NCI-H1694 treated with DMSO at 0.1 percent for 48 hours (cell line): Measurements from ENCODE around the gene PGPEP1.
"Not testable (repeated sequence)": the region's sequence is repeated elsewhere in the genome, so short reads cannot be mapped to it uniquely, and the experiment has no call there.

Experiments
- DNase-seq: peaks from one replicate; lab custom pipeline; 2025; lab: John Stamatoyannopoulos, UW

Gene PGPEP1

DNA sequence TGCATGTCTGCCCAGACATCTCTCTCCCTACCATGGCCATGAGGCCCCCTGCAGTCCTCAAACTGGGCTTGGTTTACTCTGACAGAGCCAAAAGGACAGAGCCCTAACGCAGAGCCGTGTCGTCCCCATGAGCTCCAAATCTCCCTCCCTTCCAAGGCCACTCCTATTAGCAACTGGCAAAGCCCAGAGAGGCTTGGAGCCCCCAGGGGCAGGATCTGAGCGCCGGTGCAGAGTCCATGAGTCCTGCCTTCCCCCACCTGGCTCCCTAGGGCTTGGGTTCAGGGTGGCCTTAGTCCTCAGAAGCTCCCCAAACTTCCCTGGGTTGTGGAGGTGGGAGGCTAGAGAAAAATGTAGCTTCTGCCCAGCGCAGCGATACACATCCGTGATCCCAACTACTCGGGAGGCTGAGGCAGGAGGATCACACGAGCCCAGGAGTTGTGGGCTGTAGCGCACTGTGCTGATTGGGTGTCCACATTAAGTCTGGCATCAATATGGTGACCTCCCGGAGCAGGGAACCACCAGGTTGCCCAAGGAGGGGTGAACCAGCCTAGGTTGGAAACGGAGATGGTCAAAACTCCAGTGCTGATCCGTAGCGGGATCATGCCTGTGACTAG, 7.4 kb upstream of the PGPEP1 start:
- no peak for DNase-seq

DNA sequence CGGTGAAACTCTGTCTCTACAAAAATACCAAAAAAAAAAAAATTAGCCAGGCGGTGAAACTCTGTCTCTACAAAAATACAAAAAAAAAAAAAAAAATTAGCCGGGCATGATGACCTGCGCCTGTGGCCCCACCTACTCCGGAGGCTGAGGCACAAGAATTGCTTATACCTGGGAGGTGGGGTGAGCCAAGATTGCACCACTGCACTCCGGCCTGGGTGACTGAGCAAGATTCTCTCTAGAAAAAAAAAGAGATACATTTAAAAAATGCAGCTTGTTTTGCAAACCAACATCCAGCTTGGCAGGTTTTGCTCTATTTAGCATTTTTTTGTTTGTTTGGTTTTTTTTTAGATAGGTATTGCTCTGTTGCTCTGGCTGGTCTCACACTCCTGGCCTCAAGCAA, 6.7 kb upstream of the PGPEP1 start:
- no peak for DNase-seq

DNA sequence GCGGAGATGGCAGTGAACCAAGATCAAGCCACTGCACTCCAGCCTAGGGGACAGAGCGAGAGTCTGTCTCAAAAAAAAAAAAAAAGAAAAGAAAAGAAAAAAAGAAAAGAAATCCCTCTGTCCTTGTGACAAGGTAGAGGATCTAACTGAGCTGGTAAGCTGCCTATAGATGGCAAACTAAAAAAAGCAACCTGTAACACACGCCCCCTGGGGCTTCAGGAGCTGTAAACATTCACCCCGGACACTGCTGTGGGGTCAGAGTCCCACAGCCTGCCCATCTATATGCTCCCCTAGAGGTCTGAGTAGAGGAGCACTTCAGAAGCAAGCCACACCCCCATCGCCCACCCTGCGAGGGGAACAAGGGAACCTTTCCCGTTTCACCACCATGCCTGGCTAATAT, 4.3 kb upstream of the PGPEP1 start:
- no peak for DNase-seq

DNA sequence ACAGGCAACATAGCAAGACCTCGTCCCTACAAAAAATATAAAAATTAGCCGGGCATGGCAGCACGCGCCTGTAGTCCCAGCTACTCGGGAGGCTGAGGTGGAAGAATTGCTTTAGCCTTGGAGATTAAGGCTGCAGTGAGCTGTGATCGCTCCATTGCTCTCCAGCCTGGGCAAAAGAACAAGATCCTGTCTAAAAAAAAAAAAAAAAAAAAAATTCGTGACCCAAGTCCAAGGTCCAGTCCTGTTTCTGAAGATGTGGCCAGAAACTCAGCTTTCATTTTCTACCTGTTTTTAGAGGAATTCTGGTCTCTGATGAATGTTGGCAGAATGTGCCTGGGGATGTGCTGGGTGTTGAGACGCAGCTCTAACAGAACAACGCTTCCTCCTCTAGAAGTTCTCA, 1.9 kb upstream of the PGPEP1 start:
- DNase-seq, result no peak

DNA sequence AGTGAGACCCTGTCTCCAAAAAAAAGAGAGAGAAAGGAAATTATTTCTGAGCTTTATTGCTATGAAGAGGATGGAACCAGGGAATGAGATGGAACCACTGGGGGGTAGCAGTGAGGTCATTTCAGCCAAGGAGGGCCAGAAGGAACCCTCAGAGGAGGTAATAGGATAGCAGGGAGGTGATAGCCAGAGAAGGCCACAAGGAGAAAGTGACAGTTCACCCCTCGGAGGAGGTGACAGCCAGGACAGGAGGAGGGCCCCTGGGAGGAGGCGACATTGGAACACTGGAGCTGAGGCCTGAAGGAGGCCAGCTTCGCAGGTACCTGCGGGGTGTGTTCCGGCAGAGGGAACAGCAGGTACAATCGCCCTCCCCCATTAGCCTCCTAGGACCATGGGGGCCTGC, 675 bp upstream of the PGPEP1 start:
- DNase-seq, result no peak

DNA sequence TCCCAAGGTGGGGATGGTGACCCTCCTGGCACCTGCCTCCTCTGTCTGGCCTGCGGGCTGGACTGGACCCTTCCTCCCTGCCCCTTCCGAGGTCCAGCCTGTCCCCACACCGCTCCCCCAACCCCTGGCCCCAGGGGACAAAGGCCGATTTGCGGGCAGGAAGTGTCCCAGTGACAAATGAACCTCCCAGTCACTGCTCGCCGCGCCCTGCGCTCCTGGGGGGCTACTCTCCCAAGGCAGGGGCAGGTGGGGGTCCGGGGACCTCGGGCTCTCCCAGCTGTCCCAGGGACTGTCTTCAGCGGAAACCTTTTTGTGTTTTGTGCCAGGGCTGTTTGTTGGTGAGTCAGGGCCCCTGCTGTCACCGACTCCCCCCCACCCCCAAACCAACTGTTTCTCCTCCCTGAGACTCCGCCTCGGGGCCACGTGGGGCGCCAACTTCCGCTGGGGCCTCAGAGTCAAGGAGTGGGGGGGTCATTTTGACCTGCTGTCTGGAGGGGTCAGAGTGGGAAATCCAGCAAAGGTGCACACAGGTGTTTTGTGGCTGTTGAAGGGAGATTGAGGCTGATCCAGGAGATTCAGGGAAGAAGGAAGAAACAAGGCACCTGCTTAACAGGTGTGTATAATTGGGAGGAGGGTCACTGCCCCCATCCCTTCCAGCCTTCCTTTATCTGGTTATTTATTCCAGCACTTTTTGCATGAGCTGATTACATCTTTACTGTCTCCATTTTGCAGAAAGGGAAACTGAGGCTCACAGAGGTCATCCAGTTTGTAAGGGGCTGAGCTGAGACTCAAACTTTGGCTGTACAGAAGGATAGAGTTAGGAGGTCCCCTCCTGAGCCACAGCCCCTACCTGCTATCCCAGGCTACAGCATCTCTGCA, 831 bp downstream of the PGPEP1 start:
- peak; percentile 42 for DNase-seq

DNA sequence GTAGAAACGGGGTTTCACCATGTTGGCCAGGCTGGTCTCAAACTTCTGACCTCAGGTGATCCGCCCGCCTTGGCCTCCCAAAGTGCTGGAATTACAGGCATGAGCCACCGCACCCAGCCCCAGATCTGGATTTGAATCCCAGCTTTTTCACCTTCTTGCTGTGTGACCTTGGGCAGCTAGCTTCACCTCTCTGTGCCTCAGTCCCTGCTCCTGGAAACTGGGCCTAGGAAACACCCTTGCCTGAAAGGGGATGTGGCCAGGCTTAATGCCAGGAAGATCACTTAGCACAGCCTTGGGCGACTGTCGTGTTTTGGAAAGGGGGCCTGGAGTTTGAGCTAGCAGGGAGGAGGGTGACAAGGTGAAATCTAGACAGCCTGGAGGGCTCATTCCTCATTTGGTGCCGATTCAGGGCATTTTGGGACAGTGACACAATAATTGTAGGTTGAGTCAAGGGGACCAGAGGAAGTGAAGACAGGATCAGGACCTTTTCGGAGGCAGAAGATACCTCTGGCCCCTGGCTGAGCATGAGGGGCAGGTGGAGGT, 1.8 kb downstream of the PGPEP1 start:
- no peak for DNase-seq

DNA sequence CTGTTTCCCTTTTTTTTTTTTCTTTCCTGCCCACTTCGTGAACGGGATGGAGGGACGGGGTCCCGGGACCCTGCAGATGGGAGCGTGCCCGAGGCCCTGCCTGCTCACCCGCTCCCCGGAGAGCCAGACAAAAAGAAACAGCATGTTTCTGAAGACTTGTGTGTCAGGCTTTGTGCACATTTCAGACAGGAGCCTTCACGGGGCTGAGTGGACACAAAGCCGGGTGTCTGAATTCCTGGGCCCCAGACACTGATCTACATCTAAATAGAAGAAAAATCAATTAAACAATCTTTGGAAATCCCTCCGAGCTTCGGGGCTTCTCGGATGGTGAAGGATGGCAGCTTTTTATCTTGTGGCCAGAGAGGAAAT, 4.2 kb downstream of the PGPEP1 start:
- no peak for DNase-seq

DNA sequence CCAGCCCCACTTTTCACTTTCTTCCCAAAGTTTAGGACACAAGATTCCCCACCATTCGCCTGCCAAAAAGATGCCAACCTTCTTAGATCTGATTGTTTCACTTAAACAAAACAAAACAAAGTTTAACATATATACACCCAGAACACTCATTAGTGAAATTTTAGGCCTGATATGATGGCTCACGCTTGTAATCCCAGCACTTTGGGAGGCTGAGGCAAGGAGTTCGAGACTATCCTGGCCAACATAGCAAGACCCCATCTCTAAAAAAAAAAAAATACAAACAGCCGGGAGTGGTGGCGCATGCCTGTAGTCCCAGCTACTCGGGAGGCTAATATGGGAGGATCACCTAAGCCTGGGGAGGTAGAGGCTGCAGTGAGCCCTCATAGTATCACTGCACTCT, 4.9 kb downstream of the PGPEP1 start:
- no peak for DNase-seq

DNA sequence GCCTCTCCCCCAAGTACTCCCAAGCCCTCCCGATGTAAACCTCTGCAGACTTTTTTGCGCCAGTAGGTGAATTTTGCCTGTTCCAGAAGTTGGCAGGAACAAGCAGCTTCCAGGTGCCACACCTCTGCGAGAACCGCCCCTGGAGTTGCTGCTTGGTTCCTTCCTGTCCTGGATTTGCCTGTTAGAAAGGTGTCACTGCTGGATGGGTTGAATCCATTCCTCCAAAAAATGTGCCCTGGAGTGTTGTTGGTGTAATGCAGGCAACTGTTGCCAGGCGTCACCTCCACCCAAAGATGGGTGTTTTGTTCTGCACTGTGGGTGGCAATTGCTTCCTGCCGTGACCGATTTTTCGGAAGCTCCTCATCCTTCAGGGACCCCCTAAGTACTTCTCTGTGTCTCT, 5.7 kb downstream of the PGPEP1 start:
- DNase-seq, result no peak

DNA sequence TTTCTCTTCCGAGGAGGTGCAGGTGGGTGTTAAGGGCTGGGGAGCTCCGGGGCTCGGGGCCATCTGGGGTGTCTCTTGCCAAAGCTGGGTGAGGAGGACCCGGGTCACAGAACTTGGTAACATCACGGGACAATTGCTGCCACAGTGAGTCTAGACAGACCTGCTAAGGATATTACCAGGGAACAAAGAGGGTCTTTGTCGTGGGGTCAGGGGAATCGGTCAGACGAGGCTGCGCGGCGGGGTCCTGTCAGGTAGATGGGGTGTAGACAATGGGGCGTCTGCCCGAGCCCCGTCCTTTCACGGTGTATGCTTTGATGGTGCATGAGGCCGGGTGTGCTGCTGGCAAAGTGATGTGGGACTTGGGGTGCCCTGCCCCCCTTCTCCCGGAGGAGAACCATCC, 7.8 kb downstream of the PGPEP1 start:
- DNase-seq, result no peak

DNA sequence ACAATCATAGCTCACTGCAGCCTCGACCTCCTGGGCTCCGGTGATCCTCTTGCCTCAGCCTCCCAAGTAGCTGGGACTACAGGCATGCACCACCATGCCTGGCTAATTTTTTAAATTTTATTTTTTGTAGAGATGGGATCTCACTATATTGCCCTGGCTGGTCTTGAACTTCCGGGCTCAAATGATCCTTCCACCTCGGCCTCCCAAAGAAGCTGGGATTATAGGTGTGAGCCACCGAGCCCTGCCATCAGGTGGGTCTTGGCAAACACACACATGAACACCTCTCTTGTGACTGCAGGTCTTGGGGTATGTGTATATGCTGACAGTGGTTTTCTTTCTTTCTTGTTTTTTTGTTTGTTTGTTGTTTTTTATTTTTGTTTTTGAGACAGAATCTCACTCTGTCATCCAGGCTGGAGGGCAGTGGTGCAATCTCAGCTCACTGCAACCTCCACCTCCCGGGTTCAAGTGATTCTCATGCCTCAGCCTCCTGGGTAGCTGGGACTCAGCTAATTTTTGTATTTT, 8.5 kb downstream of the PGPEP1 start:
- not testable (repeated sequence) for DNase-seq

DNA sequence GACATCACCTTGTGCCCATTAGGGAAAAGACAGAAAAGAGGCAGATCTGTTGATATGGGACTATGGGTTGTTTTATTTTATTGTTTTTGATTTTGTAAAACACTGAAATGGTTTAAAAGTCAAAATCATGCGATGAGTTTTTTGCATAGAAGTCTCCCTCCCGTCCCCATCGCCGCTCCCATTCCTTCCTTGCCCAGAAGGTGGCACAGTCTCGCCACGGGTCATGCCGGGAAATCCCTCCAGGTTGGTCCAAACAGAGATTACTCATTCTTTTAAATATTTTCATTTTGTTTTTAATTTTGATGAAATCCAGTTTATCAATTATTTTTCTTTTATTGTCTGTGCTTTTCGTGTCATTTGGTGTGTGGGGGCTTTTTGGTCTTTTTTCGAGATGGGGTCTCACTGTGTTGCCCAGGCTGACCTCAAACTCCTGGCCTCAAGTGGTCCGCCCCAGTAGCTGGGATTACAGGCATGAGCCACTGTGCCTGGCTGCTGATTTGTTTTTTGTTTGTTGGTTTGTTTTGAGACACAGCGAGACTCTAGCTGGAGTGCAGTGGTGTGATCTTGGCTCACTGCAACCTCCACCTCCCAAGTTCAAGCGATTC, 9.2 kb downstream of the PGPEP1 start:
- peak; percentile 18 for DNase-seq

DNA sequence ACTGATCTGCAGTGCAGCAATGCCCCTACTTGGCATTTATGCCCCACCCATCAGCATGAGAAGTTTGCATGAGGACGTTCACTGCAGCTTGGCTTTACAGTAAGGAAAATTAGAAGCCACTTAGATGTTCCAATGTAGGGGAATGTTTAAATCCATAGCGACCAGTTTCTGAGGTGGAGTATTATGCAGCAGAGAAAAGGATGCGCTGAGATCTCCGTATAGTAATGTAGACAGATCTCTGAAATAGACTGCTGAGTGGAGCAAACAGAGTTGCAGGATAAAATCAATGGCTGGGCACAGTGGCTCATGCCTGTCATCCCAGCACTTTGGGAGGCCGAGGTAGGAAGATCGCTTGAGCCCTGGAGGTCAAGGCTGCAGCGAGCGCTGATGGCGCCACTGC, 10.1 kb downstream of the PGPEP1 start:
- no peak for DNase-seq

DNA sequence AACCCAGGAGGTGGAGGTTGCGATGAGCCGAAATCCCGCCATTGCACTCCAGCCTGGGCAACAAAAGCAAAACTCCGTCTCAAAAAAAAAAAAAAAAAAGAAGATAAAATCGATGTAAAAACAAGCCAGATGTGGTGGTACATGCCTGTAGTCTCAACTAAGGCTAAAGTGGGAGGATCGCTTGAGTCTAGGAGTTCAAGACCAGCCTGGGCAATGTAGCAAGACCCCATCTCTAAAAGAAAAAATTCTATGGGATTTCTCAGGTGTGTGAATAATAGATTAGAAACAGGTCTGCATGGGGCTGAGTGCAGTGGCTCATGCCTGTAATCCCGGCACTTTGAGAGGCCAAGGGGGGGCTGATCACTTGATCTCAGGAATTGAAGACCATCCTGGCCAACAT, 11.1 kb downstream of the PGPEP1 start:
- DNase-seq, result no peak

DNA sequence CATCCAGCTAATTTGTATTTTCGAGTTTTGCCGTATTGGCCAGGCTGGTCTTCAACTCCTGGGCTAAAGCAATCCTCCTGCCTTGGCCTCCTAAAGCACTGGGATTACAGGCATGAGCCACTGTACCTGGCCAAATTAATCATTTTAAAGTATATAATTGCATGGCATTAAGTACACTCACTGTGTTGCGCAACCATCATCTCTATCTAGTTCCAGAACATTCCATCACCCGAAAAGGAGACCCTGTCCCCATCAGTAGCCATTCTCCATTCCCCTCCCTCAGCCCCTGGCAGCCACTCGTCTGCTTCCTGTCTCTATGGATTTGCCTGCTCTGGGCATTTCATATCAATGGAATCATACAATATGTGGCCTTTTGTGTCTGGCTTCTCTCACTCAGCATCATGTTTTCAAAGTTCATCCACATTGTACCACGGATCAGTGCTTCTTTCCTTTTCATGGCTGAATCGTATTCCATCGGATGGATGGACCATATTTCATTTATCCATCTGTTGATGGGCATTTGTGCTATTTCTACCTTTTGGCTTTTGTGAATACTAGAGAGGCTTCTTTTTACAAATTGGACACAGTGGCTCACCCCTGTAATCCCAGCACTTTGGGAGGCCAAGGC, 13.1 kb downstream of the PGPEP1 start:
- DNase-seq, result no peak

DNA sequence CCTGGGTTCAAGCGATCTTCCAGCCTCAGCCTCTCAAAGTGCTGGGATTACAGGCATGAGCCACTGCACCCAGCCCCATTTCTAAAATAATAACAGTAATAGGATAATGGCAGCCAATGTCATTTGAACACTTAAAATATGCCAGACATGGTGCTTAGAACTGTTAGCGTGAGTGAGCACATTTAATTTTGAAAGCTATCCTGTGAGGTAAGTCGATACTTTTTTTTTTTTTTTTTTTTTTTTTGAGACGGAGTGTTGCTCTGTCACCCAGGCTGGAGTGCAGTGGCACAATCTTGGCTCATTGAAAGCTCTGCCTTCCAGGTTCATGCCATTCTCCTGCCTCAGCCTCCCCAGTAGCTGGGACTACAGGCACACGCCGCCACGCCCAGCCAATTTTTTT, 14.3 kb downstream of the PGPEP1 start:
- not testable (repeated sequence) for DNase-seq

DNA sequence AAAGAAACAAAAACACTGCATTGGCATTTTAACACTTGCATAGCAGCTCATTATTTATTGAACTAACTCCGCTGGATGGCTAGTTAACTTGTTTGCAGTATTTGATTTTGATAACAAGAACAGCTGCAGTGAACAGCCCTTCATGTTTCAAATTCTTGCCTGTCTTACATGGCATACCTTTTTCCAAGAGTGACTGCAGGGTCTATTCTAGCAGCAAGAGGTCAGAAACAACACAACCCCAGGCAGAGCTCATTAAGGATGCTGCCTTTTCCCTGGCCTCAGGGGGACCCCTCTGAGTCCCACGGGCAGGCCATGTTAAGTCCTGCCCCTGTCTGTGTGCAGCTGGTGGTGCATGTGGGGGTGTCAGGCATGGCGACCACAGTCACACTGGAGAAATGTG, 16.6 kb downstream of the PGPEP1 start:
- no peak for DNase-seq

DNA sequence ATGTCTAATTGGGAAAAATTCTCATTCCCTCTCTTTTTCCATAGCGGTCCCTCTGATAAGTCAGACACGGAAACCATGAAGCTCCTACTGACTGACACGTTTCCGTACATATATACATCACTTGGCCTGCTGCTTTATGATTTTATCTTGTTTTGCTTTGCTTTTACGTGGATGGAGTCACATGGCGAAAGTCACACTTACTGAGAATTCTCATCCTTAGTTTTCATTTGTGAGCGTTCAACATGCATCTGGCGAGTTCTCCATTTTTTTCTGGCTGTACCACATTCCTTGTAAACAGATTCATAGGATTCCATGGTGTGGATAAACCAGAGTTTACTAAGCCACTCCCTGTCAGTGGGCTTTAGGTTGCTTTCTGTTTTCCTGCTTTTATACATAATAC, 21.2 kb downstream of the PGPEP1 start:
- no peak for DNase-seq

DNA sequence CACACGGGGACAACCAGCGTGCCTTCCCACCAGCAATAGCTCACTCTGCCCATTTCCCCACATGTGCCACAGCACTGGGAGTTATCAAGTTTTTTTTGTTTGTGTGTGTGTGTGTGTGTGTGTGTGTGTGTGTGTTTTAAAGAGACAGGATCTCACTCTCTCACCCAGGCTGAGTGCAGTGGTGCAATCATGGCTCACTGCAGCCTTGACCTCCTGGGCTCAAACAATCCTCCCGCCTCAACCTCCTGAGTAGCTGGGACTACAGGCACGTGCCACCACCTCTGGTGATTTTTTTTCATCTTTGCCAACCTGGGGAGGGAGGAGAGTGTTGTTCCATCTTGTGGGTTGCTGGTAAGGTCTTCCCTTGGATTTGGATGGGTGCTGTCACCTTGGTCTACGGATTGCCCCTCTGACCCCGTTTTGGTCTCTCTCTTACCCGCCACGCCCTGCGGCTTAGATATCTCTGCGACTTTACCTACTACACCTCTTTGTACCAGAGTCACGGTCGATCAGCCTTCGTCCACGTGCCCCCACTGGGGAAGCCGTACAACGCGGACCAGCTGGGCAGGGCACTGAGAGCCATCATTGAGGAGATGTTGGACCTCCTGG, 22.6 kb downstream of the PGPEP1 start:
- DNase-seq, result no peak

DNA sequence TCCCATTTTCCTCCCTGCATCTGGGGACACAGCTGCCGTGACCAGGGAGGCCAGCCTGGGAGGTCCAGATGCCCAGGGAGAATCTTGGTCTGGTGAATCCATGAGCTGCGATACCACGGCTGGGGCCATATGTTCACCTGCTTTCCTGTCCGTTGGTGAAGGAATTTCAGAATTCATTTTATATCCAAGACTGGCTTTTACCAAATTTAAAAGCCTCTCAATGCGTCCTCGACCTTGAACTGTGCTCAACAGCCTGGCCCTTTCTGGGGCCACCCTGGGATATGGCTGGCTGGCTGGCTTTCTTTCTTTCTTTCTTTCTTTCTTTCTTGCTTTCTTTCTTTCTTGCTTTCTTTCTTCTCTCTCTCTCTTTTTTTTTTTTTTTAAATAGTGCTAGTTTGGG, 23.4 kb downstream of the PGPEP1 start:
- DNase-seq, result no peak

DNA sequence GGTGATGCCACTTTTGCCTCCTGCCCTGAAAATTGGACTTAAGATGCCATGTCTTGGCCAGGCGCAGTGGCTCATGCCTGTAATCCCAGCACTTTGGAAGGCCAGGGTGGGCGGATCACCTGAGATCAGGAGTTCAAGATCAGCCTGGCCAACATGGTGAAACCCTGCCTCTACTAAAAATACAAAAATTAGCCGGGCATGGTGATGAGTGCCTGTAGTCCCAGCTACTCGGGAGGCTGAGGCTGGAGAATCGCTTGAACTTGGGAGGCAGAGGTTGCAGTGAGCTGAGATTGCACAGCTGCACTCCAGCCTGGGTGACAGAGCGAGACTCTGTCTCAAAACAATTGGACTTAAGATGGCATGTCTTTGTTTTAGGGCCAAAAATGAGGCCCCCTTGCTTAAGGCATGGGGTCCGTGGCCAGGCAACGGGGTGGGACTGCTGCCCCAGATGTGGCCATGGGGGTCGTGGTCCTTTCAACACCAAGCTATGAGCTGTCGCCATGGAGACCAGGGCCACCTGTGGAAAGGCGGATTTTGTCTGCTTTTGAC, 24.0 kb downstream of the PGPEP1 start:
- not testable (repeated sequence) for DNase-seq
